ENCODE results near the gene CD209.

Gene CD209

DNA sequence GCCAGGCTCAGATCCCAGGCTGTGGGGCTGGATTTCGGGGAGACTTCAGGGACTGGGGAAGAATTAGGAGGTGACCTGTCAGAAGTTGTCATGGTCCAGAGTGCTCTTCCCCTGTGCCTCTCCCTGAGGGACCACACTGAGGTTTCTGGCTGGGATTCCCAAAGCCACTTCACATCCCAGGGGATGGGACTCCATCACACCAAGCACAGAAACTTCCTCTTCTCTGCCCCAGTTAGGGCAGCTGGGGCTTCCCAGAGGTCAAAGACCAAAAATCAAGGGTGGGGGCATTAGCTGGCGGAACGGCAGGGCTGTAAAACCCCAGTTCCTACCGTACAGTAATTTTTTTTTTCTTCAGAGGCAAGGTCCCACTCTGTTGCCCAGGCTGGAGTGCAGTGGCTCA, 52.8 kb downstream of the CD209 start:
- TF ChIP-seq CTCF (IDR thresholded peaks at IDR 0.05; ENCODE audit: control insufficient read depth, extremely low read depth, insufficient read depth), result no peak
- H3K4me3 ChIP-seq (ENCODE audit: low read depth, low read length), result no peak overlapping the region
- no peak for DNase-seq (ENCODE audit: low read depth)

DNA sequence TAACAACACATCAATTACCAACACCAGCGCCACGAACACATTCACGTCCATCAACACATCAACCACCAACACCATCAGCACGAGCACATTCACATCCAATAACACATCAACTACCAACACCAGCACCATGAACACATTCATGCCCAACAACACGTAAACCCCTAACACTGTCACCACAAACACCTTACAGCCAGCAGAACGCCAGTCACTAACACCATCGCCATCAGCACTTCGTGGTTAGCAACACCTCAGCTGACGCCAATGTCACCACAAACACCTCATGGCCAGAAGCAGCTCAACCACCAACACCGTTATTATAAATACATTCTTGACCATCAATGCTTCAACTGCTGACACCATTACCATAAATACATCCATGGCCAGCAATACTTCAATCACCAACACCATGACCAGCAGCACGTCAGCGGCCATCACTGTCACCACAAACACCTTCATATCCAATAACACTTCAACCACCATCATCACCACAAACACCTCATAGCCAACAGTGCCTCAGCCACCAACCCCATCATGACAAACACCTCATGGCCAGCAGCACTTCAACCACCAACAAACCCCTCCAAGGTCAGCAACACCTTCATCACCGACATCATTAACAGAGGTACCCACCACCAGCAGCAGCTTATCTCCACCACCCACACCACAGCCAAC, 54.8 kb downstream of the CD209 start:
- TF ChIP-seq CTCF (IDR thresholded peaks at IDR 0.05; ENCODE audit: control insufficient read depth, extremely low read depth, insufficient read depth), result no peak
- H3K4me3 ChIP-seq (ENCODE audit: low read depth, low read length), result no peak overlapping the region
- DNase-seq (ENCODE audit: low read depth), result no peak

GRCh38 chr19:7691497-7691896, 55.8 kb downstream of the CD209 start:
- no peak overlapping the region for H3K4me3 ChIP-seq (ENCODE audit: low read depth, low read length)
- TF ChIP-seq CTCF (IDR thresholded peaks at IDR 0.05; ENCODE audit: control insufficient read depth, extremely low read depth, insufficient read depth), result no peak
- DNase-seq (ENCODE audit: low read depth), result no peak

DNA sequence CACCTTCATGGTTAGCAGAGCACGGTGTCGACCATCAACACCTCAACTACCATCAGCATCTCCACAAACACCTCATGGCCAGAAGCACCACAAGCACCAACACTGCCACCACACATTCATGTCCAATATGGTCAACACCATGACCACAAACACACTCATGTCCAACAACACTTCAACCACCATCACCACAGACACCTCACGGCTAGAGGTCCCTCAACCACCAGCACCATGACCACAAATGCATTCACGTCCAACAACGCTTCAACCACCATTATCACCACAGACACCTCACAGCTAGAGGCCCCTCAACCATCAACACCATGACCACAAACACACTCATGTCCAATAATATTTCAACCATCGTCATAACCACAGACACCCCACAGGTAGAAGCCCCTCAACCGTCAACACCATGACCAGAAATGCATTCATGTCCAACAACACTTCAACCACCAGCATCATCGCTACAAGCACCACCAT, 56.5 kb downstream of the CD209 start:
- TF ChIP-seq CTCF (IDR thresholded peaks at IDR 0.05; ENCODE audit: control insufficient read depth, extremely low read depth, insufficient read depth), result no peak
- DNase-seq (ENCODE audit: low read depth), result no peak
- H3K4me3 ChIP-seq (ENCODE audit: low read depth, low read length), result no peak overlapping the region
